OCI-LY1 (cell line): ENCODE results near the gene SPNS2.

ENCODE experiments used
- H2AFZ ChIP-seq: fragments of 200-600 bp; sonication (generic), shearing (Covaris generic); 2 replicates; pipeline ENCODE4 v1.6.0; 2014; ENCODE audit warnings: antibody characterized with exemption, mild to moderate bottlenecking, low read length
- H3F3A ChIP-seq: fragments of 200-600 bp; sonication (generic), shearing (Covaris generic); 2 replicates; pipeline ENCODE4 v1.6.0; 2014; ENCODE audit warnings: mild to moderate bottlenecking, antibody characterized with exemption, low read length, moderate library complexity; ENCODE audit not compliant: insufficient read depth
- H3K27ac ChIP-seq: fragments of 200-600 bp; sonication (generic); 2 replicates; pipeline ENCODE4 v1.5.1; 2014; ENCODE audit warnings: low read length, mixed run types, mild to moderate bottlenecking, low read depth; ENCODE audit not compliant: poor library complexity, severe bottlenecking
- H3K27me3 ChIP-seq: fragments of 200-600 bp; sonication (generic); 2 replicates; pipeline ENCODE4 v1.6.0; 2014; ENCODE audit warnings: antibody characterized with exemption, mild to moderate bottlenecking, low read length, moderate library complexity; ENCODE audit not compliant: insufficient read depth
- H3K36me3 ChIP-seq: fragments of 200-600 bp; sonication (generic); 2 replicates; pipeline ENCODE4 v1.6.1; 2014; ENCODE audit warnings: mild to moderate bottlenecking, antibody characterized with exemption, low read length, moderate library complexity, mixed read lengths; ENCODE audit not compliant: insufficient read depth
- H3K4me1 ChIP-seq: fragments of 200-600 bp; sonication (generic); 2 replicates; pipeline ENCODE4 v1.5.1; 2014; ENCODE audit warnings: mild to moderate bottlenecking, low read length, moderate library complexity; ENCODE audit not compliant: insufficient read depth, severe bottlenecking
- H3K4me2 ChIP-seq: fragments of 200-600 bp; sonication (generic), shearing (Covaris generic); 2 replicates; pipeline ENCODE4 v1.6.1; 2014; ENCODE audit warnings: low read length
- H3K4me3 ChIP-seq: fragments of 200-600 bp; sonication (generic); 2 replicates; pipeline ENCODE4 v1.5.1; 2014; ENCODE audit warnings: low read length, low read depth, mild to moderate bottlenecking, mixed read lengths; ENCODE audit not compliant: poor library complexity, severe bottlenecking
- H3K79me2 ChIP-seq: fragments of 200-600 bp; shearing (Covaris generic); 2 replicates; pipeline ENCODE4 v1.6.1; 2016; ENCODE audit warnings: mixed run types, low read length, mixed read lengths; ENCODE audit not compliant: insufficient read depth
- H3K9ac ChIP-seq: fragments of 200-600 bp; sonication (generic), shearing (Covaris generic); 2 replicates; pipeline ENCODE4 v1.6.1; 2014; ENCODE audit warnings: mild to moderate bottlenecking, low read length, mixed read lengths
- H3K9me2 ChIP-seq: fragments of 200-600 bp; sonication (generic), shearing (Covaris generic); 2 replicates; pipeline ENCODE4 v1.6.1; 2014; ENCODE audit warnings: low read depth, mild to moderate bottlenecking, low read length, mixed read lengths
- H3K9me3 ChIP-seq: fragments of 200-600 bp; shearing (Covaris generic); 2 replicates; pipeline ENCODE4 v1.6.1; 2014; ENCODE audit warnings: low read length, mixed read lengths
- H4K20me1 ChIP-seq: fragments of 200-600 bp; sonication (generic), shearing (Covaris generic); 2 replicates; pipeline ENCODE4 v1.6.0; 2016; ENCODE audit warnings: mild to moderate bottlenecking, low read length; ENCODE audit not compliant: insufficient read depth
- CTCF ChIP-seq: fragments of 200-600 bp; sonication (generic), shearing (Covaris generic); IDR thresholded peaks from 2 replicates; pipeline ENCODE4 v1.5.1; 2017; ENCODE audit warnings: mild to moderate bottlenecking, antibody characterized with exemption, low read length, moderate library complexity, mixed read lengths
- EZH2 ChIP-seq: fragments of 200-600 bp; sonication (generic), shearing (Covaris generic); IDR thresholded peaks from 2 replicates; pipeline ENCODE4 v1.8.0; 2017; ENCODE audit warnings: borderline replicate concordance, mixed run types, mild to moderate bottlenecking, antibody characterized with exemption, low read length, moderate library complexity, mixed read lengths

SPNS2 gene

GRCh38 chr17:4542726-4543191, 44.1 kb downstream of the SPNS2 start:
- no peaks in the 10 kb centered on the region for H3K4me1 ChIP-seq
- no peak overlapping the region for H3K4me2 ChIP-seq
- no peak overlapping the region for H3K27ac ChIP-seq
- no peaks in the 10 kb centered on the region for H3F3A ChIP-seq
- H4K20me1 ChIP-seq, result no peaks in the 10 kb centered on the region
- H3K27me3 ChIP-seq, result no peaks in the 10 kb centered on the region
- no peak for TF ChIP-seq CTCF
- no peak for TF ChIP-seq EZH2
- no peaks in the 10 kb centered on the region for H3K9me2 ChIP-seq
- H2AFZ ChIP-seq, result no peak overlapping the region
- peaks cover 98% of the 10 kb centered on the region for H3K36me3 ChIP-seq
- H3K79me2 ChIP-seq, result no peaks in the 10 kb centered on the region
- no peak overlapping the region for H3K4me3 ChIP-seq
- H3K9ac ChIP-seq, result no peak overlapping the region
- H3K9me3 ChIP-seq, result no peaks in the 10 kb centered on the region

GRCh38 chr17:4543557-4544026, 44.9 kb downstream of the SPNS2 start:
- Histone ChIP-seq H3K27me3 (no peaks in the 10 kb centered on the region), H3K9me3 (no peaks in the 10 kb centered on the region), H3K36me3 (peaks cover 98% of the 10 kb centered on the region), H3K27ac (no peak overlapping the region), H4K20me1 (no peaks in the 10 kb centered on the region), H3K79me2 (no peaks in the 10 kb centered on the region), H3K4me3 (no peak overlapping the region), H3K4me1 (no peaks in the 10 kb centered on the region), H3K9me2 (no peaks in the 10 kb centered on the region), H2AFZ (no peak overlapping the region), H3K4me2 (no peak overlapping the region), H3F3A (no peaks in the 10 kb centered on the region), H3K9ac (no peak overlapping the region)
- TF ChIP-seq EZH2 (no peak), CTCF (no peak)

GRCh38 chr17:4544135-4544950, 45.7 kb downstream of the SPNS2 start:
- no peaks in the 10 kb centered on the region for H3K79me2 ChIP-seq
- no peak overlapping the region for H3K27ac ChIP-seq
- no peak overlapping the region for H3K9ac ChIP-seq
- peaks cover 98% of the 10 kb centered on the region for H3K36me3 ChIP-seq
- H3K4me3 ChIP-seq, result no peak overlapping the region
- no peak overlapping the region for H3K4me2 ChIP-seq
- no peak overlapping the region for H2AFZ ChIP-seq
- no peaks in the 10 kb centered on the region for H4K20me1 ChIP-seq
- TF ChIP-seq EZH2 (no peak), CTCF (no peak)
- no peaks in the 10 kb centered on the region for H3K9me3 ChIP-seq
- no peaks in the 10 kb centered on the region for H3K27me3 ChIP-seq
- no peaks in the 10 kb centered on the region for H3K9me2 ChIP-seq
- no peaks in the 10 kb centered on the region for H3F3A ChIP-seq
- no peaks in the 10 kb centered on the region for H3K4me1 ChIP-seq
